ENCODE measurements around the gene ADRA2B. TPM values are rescaled to one million over a fixed set of nuclear protein-coding genes. Genes with fewer than 3 reads are reported as not detected.

The ADRA2B gene
- total RNA-seq (not detected in 2 replicates), polyA plus RNA-seq (0.03 TPM in 1 of 2 replicates, not detected in the other), polyA minus RNA-seq (not detected in 2 replicates), Bru-seq, nascent RNA (not detected), BruChase-seq, experiment 1, labeled RNA remaining after a 6-hour chase (not detected), BruChase-seq, experiment 2, labeled RNA remaining after a 2-hour chase (not detected)
- polyA plus RNA-seq (2011; cell fraction: cytosol; rRNA removed) = not detected in 2 replicates
- not detected in 2 replicates for polyA plus RNA-seq (2011; cell fraction: nucleus; rRNA removed)
- polyA plus RNA-seq (2012) = not detected in 2 replicates
- polyA minus RNA-seq (2011; cell fraction: cytosol; rRNA and poly(A)+ RNA removed) = not detected
- not detected in 2 replicates for polyA minus RNA-seq (2011; cell fraction: nucleus; rRNA and poly(A)+ RNA removed)
- long read RNA-seq = 0 reads

DNA sequence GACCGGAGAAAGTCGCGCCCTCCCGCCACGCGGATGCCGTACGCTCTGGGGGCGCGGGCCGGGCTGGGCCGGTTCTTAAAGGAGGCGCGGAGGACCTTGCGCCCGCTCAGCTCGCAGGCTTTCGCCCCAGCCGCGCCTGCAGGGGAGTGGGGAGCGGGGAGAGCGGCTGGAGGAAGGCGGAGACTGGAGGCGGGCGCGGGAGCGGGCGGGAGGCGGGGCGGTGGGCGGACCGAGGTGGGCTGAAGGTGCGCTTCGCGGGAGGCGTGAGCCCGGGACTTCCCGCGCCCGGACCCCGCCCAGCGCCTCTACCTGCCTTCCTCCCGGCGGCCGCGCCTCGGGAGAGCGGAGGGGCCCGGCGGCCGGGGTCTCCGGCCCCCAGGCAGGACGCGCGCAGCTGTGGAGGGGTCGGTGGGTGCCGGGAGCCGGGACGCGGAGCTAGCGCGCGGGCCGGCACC is at the start of gene ADRA2B:
TSS of gene ADRA2B (minus strand) at position 148 of the 455 bp plus-strand sequence. CDS start 422 bp downstream, outside the sequence.
- no peaks in the 10 kb centered on the region for H3K9me3 ChIP-seq (replicated peaks; ENCODE audit: control insufficient read depth, insufficient read depth, low read length)
- H3K4me1 ChIP-seq (ENCODE audit: control insufficient read depth, extremely low read depth, insufficient read depth, low read length) = no peaks in the 10 kb centered on the region
- no peak for FAIRE-seq
- intact Hi-C loops (cut with micrococcal nuclease) = loop anchor here (2.0 kb wide), 1 partner anchor 58 kb away; no protein-coding TSS in a partner anchor
- POLR2A ChIA-PET = interaction anchor here (1.6 kb wide), 1 partner anchor 124 kb away, joined by 6 read pairs; no protein-coding TSS in a partner anchor
- H3K4me3 ChIP-seq (replicated peaks in 1 of 3; ENCODE audit: insufficient read depth in 1 of 3, low read depth in 1 of 3, low read length in 3 of 3) = peak within 1 kb of the TSS in 1 of 3 experiments; percentile 12
- CTCF ChIA-PET = interaction anchor here (0.6 to 3.4 kb wide), 37 partner anchors 9 to 771 kb away, joined by 3 to 47 read pairs (median 4); partner anchors contain the start of gene ANKRD36C
- H4K20me1 ChIP-seq (replicated peaks; ENCODE audit: control insufficient read depth, extremely low read depth, insufficient read depth, low read length) = no peaks in the 10 kb centered on the region
- H2AFZ ChIP-seq (ENCODE audit: low read depth, low read length) = peak within 1 kb of the TSS; percentile 25
- H3K36me3 ChIP-seq (ENCODE audit: control insufficient read depth in 2 of 2, extremely low read depth in 1 of 2, insufficient read depth in 2 of 2, low read length in 2 of 2) = no peaks in the 10 kb centered on the region
- H3K27me3 ChIP-seq (ENCODE audit: control insufficient read depth in 2 of 2, insufficient read depth in 2 of 2, low read length in 2 of 2) = peaks cover 7% of the 10 kb centered on the region in 2 experiments
- H3K9me1 ChIP-seq (replicated peaks; ENCODE audit: control insufficient read depth, extremely low read depth, insufficient read depth, low read length) = no peaks in the 10 kb centered on the region
- peak; percentile 19 for DNase-seq (ENCODE audit: low read depth, low spot score)
- BruUV-seq (replicated peaks) = no TSS peak
- no peak within 1 kb of the TSS for H3K9ac ChIP-seq (replicated peaks; ENCODE audit: extremely low read depth, insufficient read depth, low read length)
- H3K79me2 ChIP-seq (ENCODE audit: control insufficient read depth, insufficient read depth, low read length) = no peaks in the 10 kb centered on the region
- dilution Hi-C loops (cut with MboI; ENCODE audit: extremely low pct_ligation_motif_present, low sequenced_read_pairs) = no loop called here
- no peak within 1 kb of the TSS for H3K27ac ChIP-seq (ENCODE audit: insufficient read depth, low read depth, low read length)
- TF ChIP-seq EZH2 (IDR thresholded peaks at IDR 0.05; ENCODE audit: borderline replicate concordance, low read depth, low read length, severe bottlenecking) = peak; percentile 95
- no peak for TF ChIP-seq GATA2 (IDR thresholded peaks at IDR 0.05; ENCODE audit: insufficient read depth, insufficient read length, low read depth, low read length)
- peak within 1 kb of the TSS; percentile 46 for H3K4me2 ChIP-seq (ENCODE audit: insufficient read depth, low read length)

DNA sequence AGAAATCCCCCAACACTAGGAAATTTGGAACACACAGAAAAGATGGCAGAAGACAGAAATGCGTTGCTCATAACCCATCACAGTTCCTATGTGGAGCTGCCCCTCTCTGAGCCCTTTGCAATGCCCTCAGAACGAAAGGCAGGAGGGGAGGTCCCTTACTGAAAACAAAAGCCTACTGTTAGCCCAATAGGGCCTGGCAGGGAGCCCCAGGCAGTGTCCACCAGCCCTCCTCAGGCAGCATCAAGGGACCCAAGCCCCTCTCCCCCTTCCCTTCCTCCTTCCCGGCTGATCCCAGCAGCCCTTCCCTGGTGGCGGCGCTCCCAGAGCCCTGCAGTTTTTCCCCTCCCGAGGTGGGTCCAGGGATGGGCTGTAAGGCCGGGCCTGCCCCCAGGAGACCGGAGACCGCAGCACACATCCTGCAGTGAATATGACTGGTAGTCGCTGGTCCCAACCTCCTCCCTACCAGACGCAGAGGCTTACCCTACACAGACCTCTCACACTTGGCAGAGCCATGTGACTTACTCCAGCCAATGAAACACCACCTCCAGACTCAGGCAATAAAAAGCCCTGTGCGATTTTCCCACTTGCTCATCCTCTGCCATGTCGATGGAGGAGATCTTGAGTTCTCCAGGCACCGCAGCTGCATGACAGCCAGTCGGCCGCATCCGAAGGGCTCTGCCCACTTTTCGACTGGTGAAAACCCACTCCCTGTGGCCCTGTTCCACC is 48.3 kb upstream of the ADRA2B start:
- ChIA-PET POLR2A (no interaction called here), CTCF (interaction anchor here (1.0 kb wide), 1 partner anchor 48 kb away, joined by 4 read pairs; no protein-coding TSS in a partner anchor)
- FAIRE-seq (no peak), DNase-seq (ENCODE audit: low read depth, low spot score) (no peak)
- Histone ChIP-seq H3K4me1 (ENCODE audit: control insufficient read depth, extremely low read depth, insufficient read depth, low read length) (no peaks in the 10 kb centered on the region), H3K27me3 (ENCODE audit: control insufficient read depth in 2 of 2, insufficient read depth in 2 of 2, low read length in 2 of 2) (peaks cover 4% of the 10 kb centered on the region in 2 experiments), H3K27ac (ENCODE audit: insufficient read depth, low read depth, low read length) (no peak overlapping the region), H3K9me3 (replicated peaks; ENCODE audit: control insufficient read depth, insufficient read depth, low read length) (no peaks in the 10 kb centered on the region), H3K4me3 (replicated peaks in 1 of 3; ENCODE audit: insufficient read depth in 1 of 3, low read depth in 1 of 3, low read length in 3 of 3) (no peak overlapping the region), H2AFZ (ENCODE audit: low read depth, low read length) (no peak overlapping the region), H3K79me2 (ENCODE audit: control insufficient read depth, insufficient read depth, low read length) (no peaks in the 10 kb centered on the region), H3K9me1 (replicated peaks; ENCODE audit: control insufficient read depth, extremely low read depth, insufficient read depth, low read length) (no peaks in the 10 kb centered on the region), H3K9ac (replicated peaks; ENCODE audit: extremely low read depth, insufficient read depth, low read length) (no peak overlapping the region), H3K4me2 (ENCODE audit: insufficient read depth, low read length) (no peak overlapping the region), H4K20me1 (replicated peaks; ENCODE audit: control insufficient read depth, extremely low read depth, insufficient read depth, low read length) (no peaks in the 10 kb centered on the region), H3K36me3 (ENCODE audit: control insufficient read depth in 2 of 2, extremely low read depth in 1 of 2, insufficient read depth in 2 of 2, low read length in 2 of 2) (no peaks in the 10 kb centered on the region)
- TF ChIP-seq EZH2 (IDR thresholded peaks at IDR 0.05; ENCODE audit: borderline replicate concordance, low read depth, low read length, severe bottlenecking) (no peak), CTCF (IDR thresholded peaks at IDR 0.05; ENCODE audit: extremely low read depth in 1 of 2, insufficient read depth in 1 of 2, low read depth in 1 of 2, low read length in 2 of 2) (no peak), GATA2 (IDR thresholded peaks at IDR 0.05; ENCODE audit: insufficient read depth, insufficient read length, low read depth, low read length) (no peak), POLR2AphosphoS5 (IDR thresholded peaks at IDR 0.05; ENCODE audit: insufficient read depth, low read depth, low read length) (no peak), FOS (IDR thresholded peaks at IDR 0.05; ENCODE audit: borderline replicate concordance, insufficient read depth, low read length) (no peak)
- dilution Hi-C loops (cut with MboI; ENCODE audit: extremely low pct_ligation_motif_present, low sequenced_read_pairs) = no loop called here
- no TSS peak for BruUV-seq (replicated peaks)
- intact Hi-C loops (cut with micrococcal nuclease) = no loop called here

All from endothelial cell of umbilical vein (primary cell).